ENCODE measurements around the gene PRKACB.

The PRKACB gene

GRCh38 chr1:84165601-84166000 lies 21.5 kb downstream of the PRKACB start:
- no peak overlapping the region for H3K4me3 ChIP-seq (ENCODE audit: low read depth, low read length)
- H3K27ac ChIP-seq, result no peak overlapping the region

GRCh38 chr1:84166797-84167196 lies 22.7 kb downstream of the PRKACB start:
- DNase-seq, result no peak
- TF ChIP-seq, protein P1, sequence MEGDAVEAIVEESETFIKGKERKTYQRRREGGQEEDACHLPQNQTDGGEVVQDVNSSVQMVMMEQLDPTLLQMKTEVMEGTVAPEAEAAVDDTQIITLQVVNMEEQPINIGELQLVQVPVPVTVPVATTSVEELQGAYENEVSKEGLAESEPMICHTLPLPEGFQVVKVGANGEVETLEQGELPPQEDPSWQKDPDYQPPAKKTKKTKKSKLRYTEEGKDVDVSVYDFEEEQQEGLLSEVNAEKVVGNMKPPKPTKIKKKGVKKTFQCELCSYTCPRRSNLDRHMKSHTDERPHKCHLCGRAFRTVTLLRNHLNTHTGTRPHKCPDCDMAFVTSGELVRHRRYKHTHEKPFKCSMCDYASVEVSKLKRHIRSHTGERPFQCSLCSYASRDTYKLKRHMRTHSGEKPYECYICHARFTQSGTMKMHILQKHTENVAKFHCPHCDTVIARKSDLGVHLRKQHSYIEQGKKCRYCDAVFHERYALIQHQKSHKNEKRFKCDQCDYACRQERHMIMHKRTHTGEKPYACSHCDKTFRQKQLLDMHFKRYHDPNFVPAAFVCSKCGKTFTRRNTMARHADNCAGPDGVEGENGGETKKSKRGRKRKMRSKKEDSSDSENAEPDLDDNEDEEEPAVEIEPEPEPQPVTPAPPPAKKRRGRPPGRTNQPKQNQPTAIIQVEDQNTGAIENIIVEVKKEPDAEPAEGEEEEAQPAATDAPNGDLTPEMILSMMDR (IDR thresholded peaks at IDR 0.05; ENCODE audit: low read depth, low read length), result no peak
- H3K9me3 ChIP-seq (ENCODE audit: severe bottlenecking), result no peaks in the 10 kb centered on the region
- no peaks in the 10 kb centered on the region for H3K27me3 ChIP-seq (ENCODE audit: insufficient read depth, low read depth, severe bottlenecking)
- no peak overlapping the region for H3K27ac ChIP-seq
- H3K4me3 ChIP-seq (ENCODE audit: low read depth, low read length), result no peak overlapping the region
- H3K36me3 ChIP-seq, result no peaks in the 10 kb centered on the region

More at GRCh38 chr1:84165601-84166000, 21.5 kb downstream of the PRKACB start:
- TF ChIP-seq, protein P1 (IDR thresholded peaks at IDR 0.05; ENCODE audit: low read depth, low read length), result no peak
- Histone ChIP-seq H3K36me3 (no peaks in the 10 kb centered on the region), H3K9me3 (ENCODE audit: severe bottlenecking) (no peaks in the 10 kb centered on the region), H3K27me3 (ENCODE audit: insufficient read depth, low read depth, severe bottlenecking) (no peaks in the 10 kb centered on the region)
- no peak for DNase-seq

- no peak for DNase-seq
- no peak overlapping the region for H3K27ac ChIP-seq
- TF ChIP-seq, protein P1 (IDR thresholded peaks at IDR 0.05; ENCODE audit: low read depth, low read length), result no peak
- no peaks in the 10 kb centered on the region for H3K9me3 ChIP-seq (ENCODE audit: severe bottlenecking)
- no peaks in the 10 kb centered on the region for H3K27me3 ChIP-seq (ENCODE audit: insufficient read depth, low read depth, severe bottlenecking)
- H3K36me3 ChIP-seq, result no peaks in the 10 kb centered on the region
- no peak overlapping the region for H3K4me3 ChIP-seq (ENCODE audit: low read depth, low read length)
Measured at GRCh38 chr1:84168783-84169182, 24.7 kb downstream of the PRKACB start.

DNA sequence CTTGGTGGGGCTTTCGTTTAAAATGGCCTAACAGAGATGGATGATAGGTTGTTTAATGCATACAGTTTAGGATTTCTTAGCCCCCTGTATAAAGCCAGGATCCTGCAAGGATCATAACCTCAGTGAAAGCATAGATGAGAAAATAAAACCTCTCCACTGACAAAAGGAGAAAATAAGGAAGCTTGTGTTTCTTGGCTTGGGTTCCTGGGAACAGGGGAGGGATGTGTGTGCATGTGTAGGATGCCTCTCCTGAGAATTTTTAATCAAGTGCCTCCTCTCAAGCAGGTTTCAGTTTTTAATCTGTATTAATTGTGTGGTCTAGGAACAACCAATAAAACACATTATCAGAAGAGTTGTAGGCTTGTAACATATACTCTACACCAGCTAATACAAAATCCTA lies 26.1 kb downstream of the PRKACB start:
- no peaks in the 10 kb centered on the region for H3K27me3 ChIP-seq (ENCODE audit: insufficient read depth, low read depth, severe bottlenecking)
- H3K4me3 ChIP-seq (ENCODE audit: low read depth, low read length), result no peak overlapping the region
- DNase-seq, result no peak
- no peaks in the 10 kb centered on the region for H3K9me3 ChIP-seq (ENCODE audit: severe bottlenecking)
- H3K27ac ChIP-seq, result no peak overlapping the region
- TF ChIP-seq, protein P1 (IDR thresholded peaks at IDR 0.05; ENCODE audit: low read depth, low read length), result no peak
- H3K36me3 ChIP-seq, result no peaks in the 10 kb centered on the region

DNA sequence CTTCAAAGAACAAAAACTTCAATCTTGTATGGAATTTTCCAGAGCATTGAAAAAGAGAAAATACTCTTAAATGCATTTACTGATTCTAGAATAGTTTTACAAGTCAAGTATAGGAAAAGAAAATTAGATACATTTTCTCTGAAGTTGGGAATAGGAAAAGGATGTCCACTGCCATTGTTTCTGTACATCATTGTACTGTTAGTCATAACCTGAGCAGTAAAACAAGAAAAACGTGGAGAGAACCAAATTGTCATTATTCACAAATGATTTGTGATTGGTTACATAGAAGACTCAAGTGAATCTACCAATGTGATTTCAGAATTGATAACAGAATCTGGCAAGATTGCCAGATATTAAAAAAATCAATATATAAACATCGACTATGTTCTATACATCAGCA lies 27.4 kb downstream of the PRKACB start:
- TF ChIP-seq, protein P1 (IDR thresholded peaks at IDR 0.05; ENCODE audit: low read depth, low read length), result no peak
- no peak for DNase-seq
- Histone ChIP-seq H3K36me3 (no peaks in the 10 kb centered on the region), H3K4me3 (ENCODE audit: low read depth, low read length) (no peak overlapping the region), H3K27ac (no peak overlapping the region), H3K9me3 (ENCODE audit: severe bottlenecking) (no peaks in the 10 kb centered on the region), H3K27me3 (ENCODE audit: insufficient read depth, low read depth, severe bottlenecking) (no peaks in the 10 kb centered on the region)

GRCh38 chr1:84174051-84174556 lies 30.0 kb downstream of the PRKACB start:
- TF ChIP-seq, protein P1 (IDR thresholded peaks at IDR 0.05; ENCODE audit: low read depth, low read length), result no peak
- no peaks in the 10 kb centered on the region for H3K27me3 ChIP-seq (ENCODE audit: insufficient read depth, low read depth, severe bottlenecking)
- DNase-seq, result no peak
- no peaks in the 10 kb centered on the region for H3K36me3 ChIP-seq
- H3K27ac ChIP-seq, result no peak overlapping the region
- no peaks in the 10 kb centered on the region for H3K9me3 ChIP-seq (ENCODE audit: severe bottlenecking)
- no peak overlapping the region for H3K4me3 ChIP-seq (ENCODE audit: low read depth, low read length)
